Caco-2 (cell line): ENCODE data around the gene FLYWCH2. TPM values are rescaled to one million over a fixed set of nuclear protein-coding genes. Genes with fewer than 3 reads are reported as not detected.

Experiments used
- BruUV-seq: library from RNA; stranded (reverse); fragments of 400-500 nt; replicated peaks from 2 replicates; lab custom pipeline; 2021; lab: Mats Ljungman, UMichigan
- CTCF ChIA-PET: fragments of 300-600 bp; sonication (Branson Sonifier 250); formaldehyde crosslinking; loops from one replicate; lab custom pipeline; 2022; ENCODE audit warnings: antibody characterized with exemption; lab: Charles Lee
- POLR2A ChIA-PET: fragments of 300-600 bp; sonication (Branson Sonifier 250); formaldehyde crosslinking; loops from one replicate; lab custom pipeline; 2022; ENCODE audit warnings: antibody characterized with exemption; lab: Charles Lee
- DNase-seq, 2 experiments: peaks; one replicate each; pipeline versions ENCODE4 v3.0.0 to v3.0.0-alpha.2; 2020 to 2022
- H3K27me3 ChIP-seq: replicated peaks from 2 replicates; pipeline ENCODE4 v1.6.0; 2011; ENCODE audit warnings: low read length; ENCODE audit not compliant: control insufficient read depth, insufficient read depth
- H3K36me3 ChIP-seq: 2 replicates; pipeline ENCODE4 v1.5.1; 2011; ENCODE audit warnings: low read length; ENCODE audit not compliant: control insufficient read depth, insufficient read depth
- H3K4me1 ChIP-seq: fragments of 250-450 bp; sonication (Bioruptor Pico); 2 replicates; pipeline ENCODE4 v1.5.1; 2020; ENCODE audit warnings: mild to moderate bottlenecking
- H3K4me3 ChIP-seq: 2 replicates; pipeline ENCODE4 v1.5.1; 2011; ENCODE audit warnings: low read depth, mild to moderate bottlenecking, control low read depth, low read length
- H3K9me3 ChIP-seq: fragments of 250-450 bp; sonication (Bioruptor Pico); 2 replicates; pipeline ENCODE4 v1.5.1; 2020; ENCODE audit warnings: mild to moderate bottlenecking, moderate library complexity
- H3K27ac Mint-ChIP-seq: one replicate; pipeline ENCODE4 v1.8.0; 2022; ENCODE audit warnings: mixed read lengths; ENCODE audit not compliant: unreplicated experiment
- H3K27me3 Mint-ChIP-seq: one replicate; pipeline ENCODE4 v1.8.0; 2022; ENCODE audit warnings: mixed read lengths; ENCODE audit not compliant: insufficient read depth, unreplicated experiment
- H3K36me3 Mint-ChIP-seq: one replicate; pipeline ENCODE4 v1.8.0; 2022; ENCODE audit warnings: mild to moderate bottlenecking, mixed read lengths; ENCODE audit not compliant: insufficient read depth, unreplicated experiment
- H3K4me1 Mint-ChIP-seq: one replicate; pipeline ENCODE4 v1.8.0; 2022; ENCODE audit warnings: low read depth, mixed read lengths; ENCODE audit not compliant: unreplicated experiment
- H3K4me3 Mint-ChIP-seq: one replicate; pipeline ENCODE4 v1.8.0; 2022; ENCODE audit warnings: mild to moderate bottlenecking, moderate library complexity, mixed read lengths; ENCODE audit not compliant: unreplicated experiment
- H3K9me3 Mint-ChIP-seq: one replicate; pipeline ENCODE4 v1.8.0; 2022; ENCODE audit warnings: mixed read lengths; ENCODE audit not compliant: unreplicated experiment
- CTCF ChIP-seq, 2 experiments: fragments of 200-600 bp in 1 of 2; IDR thresholded peaks; 1 replicate in 1 of 2; 2 replicates in 1 of 2; pipeline versions ENCODE4 v1.5.1 to v1.8.0; 2011 to 2022; ENCODE audit warnings: antibody characterized with exemption in 1 of 2, control low read depth in 1 of 2, inconsistent platforms in 1 of 2, low read depth in 1 of 2, low read length in 1 of 2, mild to moderate bottlenecking in 1 of 2, moderate library complexity in 1 of 2; ENCODE audit not compliant: insufficient read depth in 1 of 2, severe bottlenecking in 1 of 2, unreplicated experiment in 1 of 2
- intact Hi-C: fragments of 100-400 bp; cut with micrococcal nuclease; formaldehyde crosslinking; loops from one replicate; pipeline ENCODE4 v1.10.0; 2022; ENCODE audit not compliant: unreplicated experiment
- total RNA-seq: library from RNA; stranded (reverse); gene quantifications from 2 replicates; pipeline ENCODE4 v1.2.3, GENCODE V29; 2022

Gene FLYWCH2
- total RNA-seq, 1 experiment from 2014 or later: 28.7 TPM

GRCh38 chr16:2858245-2859025 lies 24.6 kb upstream of the FLYWCH2 start:
- Mint-ChIP-seq H3K27me3 (no peaks in the 10 kb centered on the region), H3K36me3 (peaks cover 51% of the 10 kb centered on the region), H3K27ac (peak overlapping the region; percentile 79), H3K4me3 (peak overlapping the region; percentile 84), H3K4me1 (peaks cover 7% of the 10 kb centered on the region), H3K9me3 (peaks cover 12% of the 10 kb centered on the region)
- ChIA-PET POLR2A (interaction anchor here (0.8 to 1.0 kb wide), 2 partner anchors 24 to 81 kb away, joined by 4 to 5 read pairs; partner anchors contain the start of gene FLYWCH2), CTCF (interaction anchor here (0.6 to 2.1 kb wide), 8 partner anchors 10 to 161 kb away, joined by 3 to 11 read pairs (median 6); partner anchors contain the start of genes FLYWCH2 and TNFRSF12A)
- Histone ChIP-seq H3K4me1 (peaks cover 10% of the 10 kb centered on the region; the same call in 1 of the 2 replicates), H3K27me3 (no peaks in the 10 kb centered on the region), H3K36me3 (peaks cover 14% of the 10 kb centered on the region), H3K9me3 (peaks cover 15% of the 10 kb centered on the region), H3K4me3 (peak overlapping the region; percentile 66)
- peak; percentile 96 for DNase-seq
- intact Hi-C loops: loop anchor here (1.0 to 5.0 kb wide), 3 partner anchors 10 to 106 kb away; partner anchors contain the start of gene SRRM2
- TF ChIP-seq CTCF (IDR thresholded peaks at IDR 0.05; ENCODE audit: insufficient read depth in 1 of 2, low read depth in 1 of 2, low read length in 1 of 2, severe bottlenecking in 1 of 2, unreplicated experiment in 1 of 2): peak; percentile 34 to 42
- BruUV-seq: no TSS peak

GRCh38 chr16:2859686-2860265 lies 23.2 kb upstream of the FLYWCH2 start:
- TF ChIP-seq CTCF (IDR thresholded peaks at IDR 0.05; ENCODE audit: insufficient read depth in 1 of 2, low read depth in 1 of 2, low read length in 1 of 2, severe bottlenecking in 1 of 2, unreplicated experiment in 1 of 2): no peak
- peaks cover 12% of the 10 kb centered on the region for H3K9me3 ChIP-seq
- H3K4me3 ChIP-seq: no peak overlapping the region
- H3K4me1 ChIP-seq: peaks cover 10% of the 10 kb centered on the region; the same call in 1 of the 2 replicates
- no TSS peak for BruUV-seq
- POLR2A ChIA-PET: no interaction called here
- H3K27me3 Mint-ChIP-seq: no peaks in the 10 kb centered on the region
- H3K36me3 Mint-ChIP-seq: peaks cover 37% of the 10 kb centered on the region
- intact Hi-C loops: loop anchor here (5.0 kb wide), 1 partner anchor 107 kb away; the partner anchor contains the start of gene SRRM2
- no peak for DNase-seq
- no peaks in the 10 kb centered on the region for H3K27me3 ChIP-seq
- peaks cover under 1% of the 10 kb centered on the region for H3K4me1 Mint-ChIP-seq
- CTCF ChIA-PET: interaction anchor here (2.1 kb wide), 1 partner anchor 21 kb away, joined by 8 read pairs; no protein-coding TSS in a partner anchor
- no peak overlapping the region for H3K4me3 Mint-ChIP-seq
- H3K36me3 ChIP-seq: peaks cover 9% of the 10 kb centered on the region
- peaks cover 3% of the 10 kb centered on the region for H3K9me3 Mint-ChIP-seq
- H3K27ac Mint-ChIP-seq: no peak overlapping the region
